Right renal cortex interstitium (tissue), 3 donors: ENCODE data around the gene C2orf78. TPM values are rescaled to one million over a fixed set of nuclear protein-coding genes. Genes with fewer than 3 reads are reported as not detected.
"Not testable (repeated sequence)": the region's sequence is repeated elsewhere in the genome, so short reads cannot be mapped to it uniquely, and the experiment has no call there.

Experiments used
- DNase-seq, 3 donors: peaks; one replicate each; pipeline ENCODE4 v3.0.0-alpha.2; 2013; ENCODE audit warnings: low read depth in 3 of 3, low spot score in 2 of 3
- polyA plus RNA-seq, 3 donors: library from polyadenylated mRNA; unstranded; fragments of 120-200 nt; gene quantifications; one replicate each; pipeline ENCODE4 v1.2.1, GENCODE V29; 2013; ENCODE audit not compliant: insufficient read length in 3 of 3

Gene C2orf78
- polyA plus RNA-seq = not detected

- DNase-seq = not testable (repeated sequence)
Observed at GRCh38 chr2:73783883-73784282, at the start of gene C2orf78. C2orf78 (plus strand) TSS chr2:73784183; CDS start chr2:73784310, 127 bp downstream.

GRCh38 chr2:73736378-73736777 is 47.6 kb upstream of the C2orf78 start:
- DNase-seq = no peak

GRCh38 chr2:73736855-73737779 is 46.9 kb upstream of the C2orf78 start, which contains the start of gene TPRKB:
TPRKB (minus strand) TSS chr2:73737345; CDS start chr2:73734569, 2,776 bp downstream.
- DNase-seq = peak; percentile 91 to 96 (median 94)

GRCh38 chr2:73739101-73739500 is 44.9 kb upstream of the C2orf78 start:
- DNase-seq = no peak

DNA sequence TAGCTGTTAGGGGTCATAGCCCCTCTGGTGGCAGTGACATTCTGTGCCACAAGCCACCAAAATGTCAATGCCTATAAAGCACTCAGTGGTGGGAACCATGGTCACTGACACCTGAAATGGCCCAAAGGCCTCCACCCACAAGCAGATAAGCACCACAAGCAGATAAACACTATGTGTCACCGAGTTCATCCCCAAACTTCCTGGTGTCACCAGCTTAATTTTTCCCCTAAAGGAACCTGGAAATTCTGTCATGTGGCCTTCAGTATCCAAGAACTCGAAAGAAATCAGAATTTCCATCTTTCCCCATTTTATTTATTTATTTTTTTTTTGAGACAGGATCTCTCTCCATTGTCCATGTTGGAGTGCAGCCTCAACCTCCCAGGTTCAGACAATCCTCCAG is 43.2 kb upstream of the C2orf78 start:
- DNase-seq = no peak

DNA sequence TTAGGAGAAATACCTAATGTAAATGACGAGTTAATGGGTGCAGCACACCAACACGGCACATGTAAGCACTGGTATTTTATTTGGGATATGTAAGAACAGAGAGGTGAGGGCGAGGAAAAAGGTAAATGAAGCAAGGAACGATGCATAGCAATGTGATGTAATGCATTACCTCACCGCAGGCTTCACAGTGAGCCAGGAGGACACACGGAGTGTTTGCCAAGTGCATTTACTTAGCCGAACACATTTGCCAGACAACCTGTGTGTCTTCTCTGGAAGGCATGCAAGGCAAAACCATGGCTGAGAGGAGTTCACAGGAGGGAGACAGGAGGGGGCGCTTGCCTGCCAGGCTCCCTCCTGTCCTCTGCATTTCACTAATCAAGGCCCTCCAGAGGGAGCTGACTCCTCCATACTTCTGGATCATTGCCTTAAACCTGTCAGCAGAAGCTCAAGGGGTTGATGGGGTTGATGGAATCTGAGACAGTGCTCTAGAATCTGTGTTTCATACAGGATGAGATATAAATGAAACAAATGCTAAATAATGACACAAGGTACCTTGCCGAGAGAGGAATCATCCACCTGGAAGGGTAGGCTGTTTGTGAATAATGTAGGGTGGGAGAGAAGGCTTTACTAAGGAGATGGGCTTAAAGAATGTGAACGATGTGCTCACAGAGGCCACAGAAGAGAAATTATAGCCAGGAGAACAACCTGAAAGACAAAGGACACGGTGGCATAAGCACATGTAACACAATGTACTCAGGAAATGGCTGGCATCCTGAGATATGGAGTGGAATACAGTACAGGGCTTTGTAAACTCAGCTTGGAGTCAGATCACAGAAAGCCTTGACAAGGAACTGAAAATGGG is 37.7 kb upstream of the C2orf78 start:
- no peak for DNase-seq

- no peak for DNase-seq
Observed at GRCh38 chr2:73746877-73747208, 37.1 kb upstream of the C2orf78 start.

DNA sequence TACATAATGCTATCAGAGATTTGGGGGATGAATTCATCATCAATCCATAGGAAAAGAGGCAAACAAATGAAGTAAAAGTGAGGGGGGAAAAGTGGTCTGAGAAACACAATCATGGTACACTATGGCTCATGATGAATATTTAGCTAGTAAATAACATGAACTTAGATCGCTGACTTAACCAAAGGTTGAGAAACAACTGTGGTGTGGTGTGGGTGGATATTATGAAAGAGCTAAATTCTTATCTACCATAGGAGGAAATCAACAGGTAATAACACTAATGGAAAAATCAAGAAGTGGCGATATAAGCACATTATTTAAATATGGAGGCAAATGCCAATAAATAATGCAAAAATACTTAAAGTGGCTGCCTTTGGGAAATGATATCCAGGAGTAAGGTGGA is 34.7 kb upstream of the C2orf78 start:
- DNase-seq = no peak

GRCh38 chr2:73754332-73754731 is 29.7 kb upstream of the C2orf78 start:
- DNase-seq = not testable (repeated sequence)

- DNase-seq = no peak
Observed at GRCh38 chr2:73759285-73759764, 24.7 kb upstream of the C2orf78 start.

DNA sequence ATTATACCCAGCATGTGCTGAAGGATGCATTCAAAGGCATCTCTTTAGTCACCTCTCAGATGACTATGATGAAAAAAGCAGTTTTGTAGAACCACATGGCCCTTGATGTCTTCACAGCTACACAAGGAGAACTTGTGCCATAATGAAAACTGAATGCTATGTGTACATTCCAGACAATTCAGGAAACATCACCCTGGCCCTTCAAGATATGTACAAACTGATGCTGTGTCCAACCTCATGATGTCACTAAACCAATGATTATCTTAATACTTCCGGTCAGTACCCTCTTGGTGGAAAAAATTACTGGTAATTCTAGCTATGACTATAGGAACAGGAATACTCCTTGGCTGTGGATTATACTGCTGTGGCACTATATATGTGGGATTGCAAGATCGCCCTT is 24.1 kb upstream of the C2orf78 start:
- DNase-seq = no peak

DNA sequence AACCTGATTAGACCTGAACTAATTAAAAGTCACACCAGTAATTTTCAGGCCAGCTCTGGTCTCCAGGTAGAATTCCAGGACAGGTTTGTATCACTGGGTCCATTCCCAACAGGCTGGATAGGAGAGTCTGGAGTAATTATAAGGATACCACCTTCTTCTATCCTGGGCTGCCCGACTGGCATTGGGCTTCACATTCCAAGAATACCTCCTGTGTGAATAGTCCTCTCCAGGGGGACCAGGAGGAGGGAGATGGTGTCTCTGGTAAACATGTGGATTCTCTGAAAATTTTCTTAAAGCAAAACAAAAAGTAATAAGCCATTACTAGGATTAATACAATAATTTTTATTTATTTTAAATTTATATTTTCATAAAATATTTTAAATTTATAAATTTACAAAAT is 21.4 kb upstream of the C2orf78 start:
- no peak for DNase-seq

DNA sequence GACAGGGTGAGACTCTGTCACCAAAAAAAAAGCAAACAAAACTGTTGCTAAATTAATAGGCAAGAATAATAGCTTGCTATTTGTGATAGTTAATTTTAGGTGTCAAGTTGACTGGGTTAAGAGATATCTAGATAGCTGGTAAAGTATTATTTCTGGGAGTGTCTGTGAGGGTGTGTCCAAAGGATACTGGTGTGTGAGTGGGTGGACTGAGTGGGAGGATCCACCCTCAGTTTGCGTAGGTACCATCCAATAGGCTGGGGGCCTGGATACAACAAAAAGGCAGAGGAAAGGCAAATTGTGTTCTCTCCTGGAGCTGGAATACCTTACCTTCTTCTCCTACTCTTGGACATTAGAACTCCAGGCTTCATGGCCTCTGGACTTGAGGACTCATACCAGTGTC is 19.0 kb upstream of the C2orf78 start:
- DNase-seq = no peak

DNA sequence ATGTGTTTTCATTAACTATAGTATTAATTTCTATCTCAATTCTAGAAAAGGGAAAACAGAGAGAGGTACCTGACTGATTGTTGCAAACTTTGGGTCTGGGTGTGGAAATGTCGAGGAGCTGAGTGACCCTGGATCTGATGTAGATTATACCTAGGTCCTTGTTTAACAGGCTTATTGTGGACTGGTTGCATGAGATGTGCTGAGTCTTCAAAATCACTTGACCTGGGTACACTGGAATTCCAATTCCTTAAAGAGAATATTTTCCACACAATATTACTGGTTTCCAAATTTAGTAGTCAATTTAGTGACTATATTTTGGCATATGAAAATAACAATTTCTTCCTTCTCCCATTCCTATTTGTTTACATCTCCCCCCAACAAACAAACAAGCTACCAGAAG is 17.6 kb upstream of the C2orf78 start:
- DNase-seq = no peak

- no peak for DNase-seq
Observed at GRCh38 chr2:73766994-73767393, 17.0 kb upstream of the C2orf78 start.

- no peak for DNase-seq
Observed at GRCh38 chr2:73770725-73771124, 13.3 kb upstream of the C2orf78 start.

GRCh38 chr2:73772819-73773218 is 11.2 kb upstream of the C2orf78 start:
- DNase-seq = no peak

DNA sequence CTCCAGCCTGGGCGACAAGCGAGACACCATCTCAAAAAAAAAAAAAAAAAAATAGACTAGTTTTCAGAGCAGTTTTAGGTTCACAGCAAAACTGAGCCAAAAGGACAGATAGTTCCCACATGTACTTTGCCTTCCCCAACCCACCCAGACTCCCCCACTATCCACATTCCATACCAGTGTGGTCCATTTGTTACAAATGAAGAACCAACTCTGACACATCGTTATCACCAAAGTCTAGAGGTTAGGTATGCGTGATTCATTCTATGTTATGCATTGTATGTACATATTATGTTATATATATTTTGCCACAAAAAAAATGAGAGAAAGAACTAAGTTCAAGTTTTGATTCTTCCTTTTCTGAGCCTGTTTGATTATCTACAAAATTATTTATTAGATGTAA is 7.6 kb upstream of the C2orf78 start:
- no peak for DNase-seq

GRCh38 chr2:73776869-73777519 is 7.0 kb upstream of the C2orf78 start:
- DNase-seq = no peak

- DNase-seq = peak in 1 of 3 donors; percentile 18
Observed at GRCh38 chr2:73778867-73779466, 5.0 kb upstream of the C2orf78 start.
